RWPE1 (cell line): ENCODE measurements around the gene ABHD10.

ENCODE experiments used
- CTCF ChIA-PET: fragments of 350-600 bp; sonication (Branson Sonifier 250); formaldehyde crosslinking; extraction: SDS; loops from one replicate; lab custom pipeline; 2021; lab: Yijun Ruan, JAX
- POLR2A ChIA-PET: fragments of 400-600 bp; formaldehyde crosslinking; extraction: SDS; loops from one replicate; lab custom pipeline; 2020; ENCODE audit warnings: antibody characterized with exemption; ENCODE audit not compliant: low non-redundant PET; lab: Yijun Ruan, JAX
- DNase-seq: peaks from one replicate; pipeline ENCODE4 v3.0.0; 2012; ENCODE audit warnings: low spot score
- H3K27ac ChIP-seq: fragments of 450-650 bp; 2 replicates; pipeline ENCODE4 v1.5.1; 2017
- CTCF ChIP-seq: fragments of 450-650 bp; conservative IDR thresholded peaks from 2 replicates; pipeline ENCODE4 v1.5.1; 2017; ENCODE audit warnings: low read depth, mild to moderate bottlenecking

The ABHD10 gene

GRCh38 chr3:111998636-111999483 is 20.0 kb downstream of the ABHD10 start, which contains the start of gene TAGLN3:
Gene TAGLN3 (plus strand): TSS chr3:111998922. CDS start chr3:111999423, 501 bp downstream.
- DNase-seq: no peak
- TF ChIP-seq CTCF: no peak
- ChIA-PET CTCF (interaction anchor here (1.4 kb wide), 1 partner anchor 10 kb away, joined by 10 read pairs; no protein-coding TSS in a partner anchor), POLR2A (no interaction called here)
- no peak within 1 kb of the TSS for H3K27ac ChIP-seq

- no peak overlapping the region for H3K27ac ChIP-seq
- ChIA-PET POLR2A (no interaction called here), CTCF (interaction anchor here (1.4 kb wide), 1 partner anchor 11 kb away, joined by 10 read pairs; no protein-coding TSS in a partner anchor)
- DNase-seq: no peak
- no peak for TF ChIP-seq CTCF
Observed at GRCh38 chr3:111999484-112000324, 20.9 kb downstream of the ABHD10 start.

GRCh38 chr3:112000367-112000771 is 21.5 kb downstream of the ABHD10 start:
- CTCF ChIA-PET: no interaction called here
- POLR2A ChIA-PET: no interaction called here

GRCh38 chr3:112000966-112001365 is 22.1 kb downstream of the ABHD10 start:
- TF ChIP-seq CTCF: no peak
- no peak for DNase-seq
- ChIA-PET CTCF (interaction anchor here (0.6 kb wide), 1 partner anchor 223 kb away, joined by 3 read pairs; no protein-coding TSS in a partner anchor), POLR2A (no interaction called here)
- H3K27ac ChIP-seq: no peak overlapping the region

More at GRCh38 chr3:112000367-112000771, 21.5 kb downstream of the ABHD10 start:
- no peak overlapping the region for H3K27ac ChIP-seq
- DNase-seq: no peak
- no peak for TF ChIP-seq CTCF

- TF ChIP-seq CTCF: no peak
- ChIA-PET CTCF (interaction anchor here (0.6 kb wide), 1 partner anchor 224 kb away, joined by 3 read pairs; no protein-coding TSS in a partner anchor), POLR2A (no interaction called here)
- no peak for DNase-seq
- H3K27ac ChIP-seq: no peak overlapping the region
Observed at GRCh38 chr3:112001526-112001925, 22.7 kb downstream of the ABHD10 start.
